HG03432 (cell line): ENCODE data around the gene GIGYF2.
"Not testable (repeated sequence)": the region's sequence is repeated elsewhere in the genome, so short reads cannot be mapped to it uniquely, and the experiment has no call there.

Experiments used
- ATAC-seq: cut with Tn5 transposase; IDR thresholded peaks from one replicate; pipeline ENCODE4 v1.9.1; 2021; ENCODE audit warnings: mild to moderate bottlenecking, moderate library complexity; ENCODE audit not compliant: unreplicated experiment

GIGYF2 gene

GRCh38 chr2:232697059-232697806 is at the start of gene GIGYF2:
Gene GIGYF2 (plus strand): TSS chr2:232697331. CDS start chr2:232735198, 37,867 bp downstream.
- ATAC-seq = peak; percentile 84

- ATAC-seq = no peak
Measured at GRCh38 chr2:232649033-232649432, 48.1 kb upstream of the GIGYF2 start.

- no peak for ATAC-seq
Measured at GRCh38 chr2:232652505-232652851, 44.7 kb upstream of the GIGYF2 start.

- no peak for ATAC-seq
Measured at GRCh38 chr2:232653441-232653840, 43.7 kb upstream of the GIGYF2 start.

- ATAC-seq = no peak
Measured at GRCh38 chr2:232655392-232655791, 41.7 kb upstream of the GIGYF2 start.

GRCh38 chr2:232658217-232658785 is 38.8 kb upstream of the GIGYF2 start:
- ATAC-seq = no peak

- no peak for ATAC-seq
Measured at GRCh38 chr2:232659359-232659758, 37.8 kb upstream of the GIGYF2 start.

GRCh38 chr2:232662486-232663260 is 34.5 kb upstream of the GIGYF2 start:
- ATAC-seq = no peak

- ATAC-seq = no peak
Measured at GRCh38 chr2:232666051-232666805, 30.9 kb upstream of the GIGYF2 start.

GRCh38 chr2:232667989-232668583 is 29.0 kb upstream of the GIGYF2 start:
- ATAC-seq = no peak

GRCh38 chr2:232668805-232669444 is 28.2 kb upstream of the GIGYF2 start:
- no peak for ATAC-seq

- no peak for ATAC-seq
Measured at GRCh38 chr2:232672588-232672987, 24.5 kb upstream of the GIGYF2 start.

GRCh38 chr2:232674491-232674890 is 22.6 kb upstream of the GIGYF2 start:
- no peak for ATAC-seq

GRCh38 chr2:232675381-232675780 is 21.8 kb upstream of the GIGYF2 start:
- no peak for ATAC-seq

GRCh38 chr2:232680006-232680405 is 17.1 kb upstream of the GIGYF2 start:
- no peak for ATAC-seq

- no peak for ATAC-seq
Measured at GRCh38 chr2:232681527-232681926, 15.6 kb upstream of the GIGYF2 start.

- ATAC-seq = no peak
Measured at GRCh38 chr2:232683368-232683767, 13.8 kb upstream of the GIGYF2 start.

- ATAC-seq = not testable (repeated sequence)
Measured at GRCh38 chr2:232685391-232685790, 11.7 kb upstream of the GIGYF2 start.

- no peak for ATAC-seq
Measured at GRCh38 chr2:232687382-232688160, 9.6 kb upstream of the GIGYF2 start.

- no peak for ATAC-seq
Measured at GRCh38 chr2:232688201-232688600, 8.9 kb upstream of the GIGYF2 start.
